GM12878 (cell line): Measurements from ENCODE around the gene BCAR3. TPM values are rescaled to one million over a fixed set of nuclear protein-coding genes. Genes with fewer than 3 reads are reported as not detected.

Experiments
- ATAC-seq: fragments of 200-7000 bp; cut with Tn5 transposase; 3 replicates; pipeline ENCODE4 v1.9.1; 2020; ENCODE audit warnings: mild to moderate bottlenecking, moderate library complexity
- BruUV-seq: library from RNA; stranded (reverse); fragments of 400-500 nt; replicated peaks from 2 replicates; lab custom pipeline; 2021; lab: Mats Ljungman, UMichigan
- CTCF ChIA-PET: fragments of 300-600 bp; sonication (Branson Sonifier 250); formaldehyde crosslinking; extraction: SDS; loops from one replicate; lab custom pipeline; 2021; ENCODE audit warnings: inconsistent platforms; lab: Yijun Ruan, JAX
- POLR2A ChIA-PET: fragments of 350-600 bp; formaldehyde crosslinking; extraction: SDS; loops from one replicate; lab custom pipeline; 2021; ENCODE audit warnings: inconsistent platforms; lab: Charles Lee
- RAD21 ChIA-PET: fragments of 300-600 bp; sonication (Branson Sonifier 250); formaldehyde crosslinking; loops from one replicate; lab custom pipeline; 2023; ENCODE audit warnings: antibody characterized with exemption; ENCODE audit not compliant: unreplicated experiment; lab: Charles Lee
- SMC1A ChIA-PET: fragments of 300-600 bp; sonication (Branson Sonifier 250); formaldehyde crosslinking; loops from one replicate; lab custom pipeline; 2023; ENCODE audit not compliant: unreplicated experiment, uncharacterized antibody; lab: Charles Lee
- DNase-seq: peaks from one replicate; pipeline ENCODE4 v3.0.0-alpha.2; 2011; ENCODE audit warnings: low read depth, low spot score
- FAIRE-seq: peaks from 3 replicates; lab custom pipeline; 2011; peaks lifted over from hg19 to GRCh38; lab: Jason Lieb, UNC
- H2AFZ ChIP-seq: 2 replicates; pipeline ENCODE4 v1.6.0; 2011; ENCODE audit warnings: low read depth, low read length, control low read depth; ENCODE audit not compliant: control insufficient read depth
- H3K27ac ChIP-seq: 2 replicates; pipeline ENCODE4 v1.5.1; 2011; ENCODE audit warnings: control low read depth; ENCODE audit not compliant: control insufficient read depth, insufficient read depth
- H3K27me3 ChIP-seq, 2 experiments: replicated peaks in 1 of 2; 2 replicates each; pipeline versions ENCODE4 v1.6.0 to v1.6.1; 2011; ENCODE audit warnings: low read length in 1 of 2; ENCODE audit not compliant: control insufficient read depth in 2 of 2, insufficient read depth in 2 of 2
- H3K36me3 ChIP-seq, 2 experiments: 2 replicates each; pipeline ENCODE4 v1.5.1; 2011; ENCODE audit warnings: low read length in 1 of 2; ENCODE audit not compliant: control insufficient read depth in 2 of 2, insufficient read depth in 2 of 2
- H3K4me1 ChIP-seq: 2 replicates; pipeline ENCODE4 v1.6.1; 2011; ENCODE audit warnings: mild to moderate bottlenecking, low read length, moderate library complexity, mixed read lengths; ENCODE audit not compliant: control insufficient read depth, insufficient read depth
- H3K4me2 ChIP-seq: 2 replicates; pipeline ENCODE4 v1.6.0; 2011; ENCODE audit warnings: control low read depth; ENCODE audit not compliant: control insufficient read depth, insufficient read depth
- H3K4me3 ChIP-seq: fragments of 200-600 bp; sonication (generic); 2 replicates; pipeline ENCODE4 v1.5.1; 2016
- H3K79me2 ChIP-seq: 2 replicates; pipeline ENCODE4 v1.6.0; 2011; ENCODE audit warnings: low read length; ENCODE audit not compliant: control insufficient read depth, insufficient read depth
- H3K9ac ChIP-seq: 2 replicates; pipeline ENCODE4 v1.8.0; 2011; ENCODE audit warnings: low read length, control low read depth, mixed read lengths; ENCODE audit not compliant: control insufficient read depth, insufficient read depth
- H3K9me3 ChIP-seq: replicated peaks from 3 replicates; pipeline ENCODE4 v1.5.1; 2011; ENCODE audit warnings: mild to moderate bottlenecking, low read length; ENCODE audit not compliant: control insufficient read depth, insufficient read depth
- H4K20me1 ChIP-seq: 2 replicates; pipeline ENCODE4 v1.6.0; 2011; ENCODE audit not compliant: control insufficient read depth, insufficient read depth
- CBX3 ChIP-seq: fragments of 200-600 bp; sonication (generic); IDR thresholded peaks from 2 replicates; pipeline ENCODE4 v1.6.1; 2016; ENCODE audit warnings: low read depth, borderline replicate concordance
- DPF2 ChIP-seq: fragments of 450-650 bp; IDR thresholded peaks from 2 replicates; pipeline ENCODE4 v1.6.1; 2017; ENCODE audit warnings: mild to moderate bottlenecking
- LARP7 ChIP-seq: fragments of 450-650 bp; IDR thresholded peaks from 2 replicates; pipeline ENCODE4 v1.6.1; 2017; ENCODE audit warnings: mild to moderate bottlenecking
- MTA3 ChIP-seq: IDR thresholded peaks from 2 replicates; pipeline ENCODE4 v1.6.1; 2012; ENCODE audit warnings: low read length, inconsistent platforms, borderline replicate concordance
- NFYA ChIP-seq: IDR thresholded peaks from 2 replicates; pipeline ENCODE4 v1.6.1; 2011; ENCODE audit warnings: low read depth, mild to moderate bottlenecking, low read length, improper control_type of control experiment, borderline replicate concordance
- NR2C1 ChIP-seq: fragments of 450-650 bp; IDR thresholded peaks from 2 replicates; pipeline ENCODE4 v1.6.1; 2017; ENCODE audit warnings: antibody characterized with exemption, mild to moderate bottlenecking, moderate library complexity
- RFX5 ChIP-seq: IDR thresholded peaks from 2 replicates; pipeline ENCODE4 v1.6.1; 2011; ENCODE audit warnings: low read depth, low read length, improper control_type of control experiment
- USF1 ChIP-seq: IDR thresholded peaks from 2 replicates; pipeline ENCODE4 v1.6.1; 2011; ENCODE audit warnings: borderline replicate concordance, low read depth, mild to moderate bottlenecking, moderate library complexity, mixed read lengths, low read length; ENCODE audit not compliant: insufficient read depth; ENCODE audit errors: extremely low read length
- ZNF217 ChIP-seq: fragments of 450-650 bp; IDR thresholded peaks from 2 replicates; pipeline ENCODE4 v1.6.1; 2017; ENCODE audit warnings: antibody characterized with exemption, mild to moderate bottlenecking
- WGBS: methylation state at CpG from one replicate; pipeline ENCODE4 v1.1.6; 2016; ENCODE audit warnings: low lambda C conversion rate; ENCODE audit not compliant: insufficient replicate concordance, insufficient coverage; ENCODE audit errors: missing lambda C conversion rate; 5-methylcytosine and 5-hydroxymethylcytosine counted together
- in situ Hi-C: fragments of 300-500 bp; cut with MboI; formaldehyde crosslinking; loops from 9 replicates; pipeline ENCODE4 v1.14.3; 2018; ENCODE audit warnings: mixed read lengths
- intact Hi-C: fragments of 100-400 bp; cut with micrococcal nuclease; formaldehyde crosslinking; loops from one replicate; pipeline ENCODE4 v1.14.2; 2022; ENCODE audit not compliant: unreplicated experiment
- polyA plus RNA-seq, 11 experiments: library from polyadenylated mRNA; depleted of rRNA in 4 of 11; unstranded in 6 of 11; stranded (reverse) in 5 of 11; fragments of >200 nt; fragmentation: Nextera tagmentation in 4 of 11; fragmentation: Illumina TruSeq in 1 of 11; extraction: Ambion mirVana in 4 of 11; extraction: Trizol in 1 of 11; gene quantifications; 1 replicate in 1 of 11; 2 replicates in 10 of 11; pipeline versions ENCODE4 v1.2.1 to v1.2.3, GENCODE V29; 2011 to 2016; ENCODE audit warnings: inconsistent platforms in 2 of 11, missing spikeins in 2 of 11, low read depth in 1 of 11
- total RNA-seq, 4 experiments: library from RNA; depleted of rRNA in 3 of 4; stranded (reverse); fragments of >200 nt in 3 of 4; fragmentation: Illumina TruSeq in 1 of 4; extraction: Trizol in 1 of 4; gene quantifications; 2 replicates each; pipeline versions ENCODE4 v1.2.1 to v1.2.3, GENCODE V29; 2013 to 2021
- TF ChIP-seq, protein P1 (sequence below): IDR thresholded peaks from 2 replicates; pipeline ENCODE4 v1.6.1; 2012; ENCODE audit warnings: low read depth, low read length, improper control_type of control experiment
- TF ChIP-seq, protein P2 (sequence below): IDR thresholded peaks from 2 replicates; pipeline ENCODE4 v1.6.1; 2011; ENCODE audit warnings: mild to moderate bottlenecking, low read depth, low read length, moderate library complexity; ENCODE audit not compliant: insufficient replicate concordance
- TF ChIP-seq, protein P3 (sequence below): IDR thresholded peaks from 2 replicates; pipeline ENCODE4 v1.6.1; 2012; ENCODE audit warnings: low read depth, low read length, improper control_type of control experiment

BCAR3 gene
- total and polyA plus RNA-seq, 10 of the 15 experiments (the other 5 are each of a cell fraction or from before 2014, with no cell fraction given), result 1.3 to 6.6 (median 1.8) TPM

DNA sequence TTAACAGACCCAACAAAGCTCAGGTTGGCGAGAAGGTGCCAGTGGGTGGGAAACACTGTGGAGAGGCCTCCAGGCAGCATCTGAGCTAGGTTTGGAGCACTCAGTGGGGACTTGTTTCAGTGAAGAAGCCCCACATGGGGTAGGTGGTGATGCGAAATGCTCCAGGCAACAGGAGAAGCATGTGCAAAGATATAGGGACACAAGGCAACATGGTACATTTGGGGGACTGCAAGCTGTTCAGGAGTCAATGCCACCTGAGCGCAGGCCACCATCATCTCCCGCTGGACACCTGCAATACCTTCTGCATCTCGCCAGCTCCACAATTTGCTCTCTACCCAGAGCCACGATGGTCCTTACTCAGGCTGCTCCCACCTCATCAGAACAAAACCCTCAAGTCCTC lies 28.0 kb downstream of the BCAR3 start:
- ChIA-PET SMC1A (interaction anchor here (0.7 to 1.2 kb wide), 6 partner anchors 9 to 154 kb away, joined by 3 to 5 read pairs (median 3); no protein-coding TSS in a partner anchor), POLR2A (no interaction called here), RAD21 (interaction anchor here (2.1 kb wide), 1 partner anchor 25 kb away, joined by 5 read pairs; no protein-coding TSS in a partner anchor), CTCF (interaction anchor here (0.6 to 1.7 kb wide), 2 partner anchors 25 to 438 kb away, joined by 3 to 4 read pairs; no protein-coding TSS in a partner anchor)
- Histone ChIP-seq H3K36me3 (no peaks in the 10 kb centered on the region; a peak in 1 of 4 replicates), H3K79me2 (no peaks in the 10 kb centered on the region), H3K4me2 (no peak overlapping the region), H3K27me3 (no peaks in the 10 kb centered on the region; a peak in 1 of 4 replicates), H3K9me3 (no peaks in the 10 kb centered on the region), H3K27ac (no peak overlapping the region), H4K20me1 (no peaks in the 10 kb centered on the region; the same call in 1 of the 2 replicates), H3K9ac (no peak overlapping the region), H3K4me1 (no peaks in the 10 kb centered on the region), H2AFZ (no peak overlapping the region), H3K4me3 (no peak overlapping the region)
- TF ChIP-seq RFX5 (no peak), MTA3 (no peak), NR2C1 (no peak), ZNF217 (no peak), NFYA (no peak), USF1 (no peak), CBX3 (no peak), DPF2 (no peak), LARP7 (no peak)
- TF ChIP-seq, protein P1, sequence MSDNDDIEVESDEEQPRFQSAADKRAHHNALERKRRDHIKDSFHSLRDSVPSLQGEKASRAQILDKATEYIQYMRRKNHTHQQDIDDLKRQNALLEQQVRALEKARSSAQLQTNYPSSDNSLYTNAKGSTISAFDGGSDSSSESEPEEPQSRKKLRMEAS, result no peak
- TF ChIP-seq, protein P2, sequence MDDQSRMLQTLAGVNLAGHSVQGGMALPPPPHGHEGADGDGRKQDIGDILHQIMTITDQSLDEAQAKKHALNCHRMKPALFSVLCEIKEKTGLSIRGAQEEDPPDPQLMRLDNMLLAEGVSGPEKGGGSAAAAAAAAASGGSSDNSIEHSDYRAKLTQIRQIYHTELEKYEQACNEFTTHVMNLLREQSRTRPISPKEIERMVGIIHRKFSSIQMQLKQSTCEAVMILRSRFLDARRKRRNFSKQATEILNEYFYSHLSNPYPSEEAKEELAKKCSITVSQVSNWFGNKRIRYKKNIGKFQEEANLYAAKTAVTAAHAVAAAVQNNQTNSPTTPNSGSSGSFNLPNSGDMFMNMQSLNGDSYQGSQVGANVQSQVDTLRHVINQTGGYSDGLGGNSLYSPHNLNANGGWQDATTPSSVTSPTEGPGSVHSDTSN, result no peak
- TF ChIP-seq, protein P3, sequence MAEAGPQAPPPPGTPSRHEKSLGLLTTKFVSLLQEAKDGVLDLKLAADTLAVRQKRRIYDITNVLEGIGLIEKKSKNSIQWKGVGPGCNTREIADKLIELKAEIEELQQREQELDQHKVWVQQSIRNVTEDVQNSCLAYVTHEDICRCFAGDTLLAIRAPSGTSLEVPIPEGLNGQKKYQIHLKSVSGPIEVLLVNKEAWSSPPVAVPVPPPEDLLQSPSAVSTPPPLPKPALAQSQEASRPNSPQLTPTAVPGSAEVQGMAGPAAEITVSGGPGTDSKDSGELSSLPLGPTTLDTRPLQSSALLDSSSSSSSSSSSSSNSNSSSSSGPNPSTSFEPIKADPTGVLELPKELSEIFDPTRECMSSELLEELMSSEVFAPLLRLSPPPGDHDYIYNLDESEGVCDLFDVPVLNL, result no peak
- no peak for ATAC-seq
- WGBS, result 73% methylated on average over 6 of the region's 6 CpGs
- BruUV-seq, result no TSS peak
- intact Hi-C loops, result no loop called here
- no peak for FAIRE-seq
- no peak for DNase-seq
- in situ Hi-C loops, result no loop called here
